Mesothelial cell of epicardium (in vitro differentiated cells): ENCODE measurements around the gene INPP5J. TPM values are rescaled to one million over a fixed set of nuclear protein-coding genes. Genes with fewer than 3 reads are reported as not detected.

Source experiments
- DNase-seq, 2 experiments: peaks; one replicate each; pipeline ENCODE4 v3.0.0; 2021; ENCODE audit warnings: low spot score in 2 of 2; ENCODE audit not compliant: unreplicated experiment in 2 of 2
- H3K27ac Mint-ChIP-seq: 2 replicates; pipeline ENCODE4 v1.8.0; 2021; ENCODE audit warnings: mixed read lengths
- H3K27me3 Mint-ChIP-seq: 2 replicates; pipeline ENCODE4 v1.8.0; 2021; ENCODE audit warnings: low read depth, mixed read lengths
- H3K36me3 Mint-ChIP-seq: 2 replicates; pipeline ENCODE4 v1.8.0; 2021; ENCODE audit warnings: mixed read lengths
- H3K4me1 Mint-ChIP-seq: 2 replicates; pipeline ENCODE4 v1.8.0; 2021; ENCODE audit warnings: mixed read lengths
- H3K4me3 Mint-ChIP-seq: 2 replicates; pipeline ENCODE4 v1.8.0; 2021; ENCODE audit warnings: mild to moderate bottlenecking, moderate library complexity, mixed read lengths
- H3K9me3 Mint-ChIP-seq: 2 replicates; pipeline ENCODE4 v1.8.0; 2021; ENCODE audit warnings: mixed read lengths
- total RNA-seq: library from RNA; stranded (reverse); gene quantifications from 3 replicates; pipeline ENCODE4 v1.2.1, GENCODE V29; 2021
- TF ChIP-seq, protein P1 (sequence below): fragments of 200-600 bp; sonication (generic); IDR thresholded peaks from one replicate; pipeline ENCODE4 v1.5.0; 2021; ENCODE audit warnings: antibody characterized with exemption; ENCODE audit not compliant: unreplicated experiment

INPP5J gene
- total RNA-seq, 1 donor from 2014 or later = 8.6 TPM

DNA sequence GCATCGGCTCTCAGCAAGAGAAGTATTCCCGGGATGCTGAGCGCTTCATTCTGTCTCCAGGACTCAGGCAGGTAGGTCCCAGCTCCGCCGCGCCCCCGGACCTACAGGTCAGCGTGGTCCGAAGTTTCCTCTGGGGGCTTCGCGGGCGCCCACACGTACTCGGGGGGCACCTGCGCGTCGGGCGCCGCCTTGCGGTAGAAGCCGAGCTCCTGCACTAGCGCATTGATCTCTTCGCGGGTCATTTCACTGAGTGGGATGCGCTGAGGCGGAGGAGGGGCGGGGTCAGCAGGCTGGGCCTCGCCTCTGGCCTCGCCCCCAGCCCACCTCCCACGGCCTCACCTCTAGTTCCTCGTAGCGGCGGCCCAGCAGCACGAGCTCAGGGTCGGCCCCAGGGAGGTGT is 17.9 kb upstream of the INPP5J start:
- Mint-ChIP-seq H3K4me3 (no peak overlapping the region), H3K27me3 (peaks cover 2% of the 10 kb centered on the region), H3K9me3 (no peaks in the 10 kb centered on the region), H3K4me1 (peaks cover 6% of the 10 kb centered on the region), H3K36me3 (peaks cover 5% of the 10 kb centered on the region), H3K27ac (no peak overlapping the region)
- TF ChIP-seq, protein P1, sequence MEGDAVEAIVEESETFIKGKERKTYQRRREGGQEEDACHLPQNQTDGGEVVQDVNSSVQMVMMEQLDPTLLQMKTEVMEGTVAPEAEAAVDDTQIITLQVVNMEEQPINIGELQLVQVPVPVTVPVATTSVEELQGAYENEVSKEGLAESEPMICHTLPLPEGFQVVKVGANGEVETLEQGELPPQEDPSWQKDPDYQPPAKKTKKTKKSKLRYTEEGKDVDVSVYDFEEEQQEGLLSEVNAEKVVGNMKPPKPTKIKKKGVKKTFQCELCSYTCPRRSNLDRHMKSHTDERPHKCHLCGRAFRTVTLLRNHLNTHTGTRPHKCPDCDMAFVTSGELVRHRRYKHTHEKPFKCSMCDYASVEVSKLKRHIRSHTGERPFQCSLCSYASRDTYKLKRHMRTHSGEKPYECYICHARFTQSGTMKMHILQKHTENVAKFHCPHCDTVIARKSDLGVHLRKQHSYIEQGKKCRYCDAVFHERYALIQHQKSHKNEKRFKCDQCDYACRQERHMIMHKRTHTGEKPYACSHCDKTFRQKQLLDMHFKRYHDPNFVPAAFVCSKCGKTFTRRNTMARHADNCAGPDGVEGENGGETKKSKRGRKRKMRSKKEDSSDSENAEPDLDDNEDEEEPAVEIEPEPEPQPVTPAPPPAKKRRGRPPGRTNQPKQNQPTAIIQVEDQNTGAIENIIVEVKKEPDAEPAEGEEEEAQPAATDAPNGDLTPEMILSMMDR = peak; percentile 31
- no peak for DNase-seq

DNA sequence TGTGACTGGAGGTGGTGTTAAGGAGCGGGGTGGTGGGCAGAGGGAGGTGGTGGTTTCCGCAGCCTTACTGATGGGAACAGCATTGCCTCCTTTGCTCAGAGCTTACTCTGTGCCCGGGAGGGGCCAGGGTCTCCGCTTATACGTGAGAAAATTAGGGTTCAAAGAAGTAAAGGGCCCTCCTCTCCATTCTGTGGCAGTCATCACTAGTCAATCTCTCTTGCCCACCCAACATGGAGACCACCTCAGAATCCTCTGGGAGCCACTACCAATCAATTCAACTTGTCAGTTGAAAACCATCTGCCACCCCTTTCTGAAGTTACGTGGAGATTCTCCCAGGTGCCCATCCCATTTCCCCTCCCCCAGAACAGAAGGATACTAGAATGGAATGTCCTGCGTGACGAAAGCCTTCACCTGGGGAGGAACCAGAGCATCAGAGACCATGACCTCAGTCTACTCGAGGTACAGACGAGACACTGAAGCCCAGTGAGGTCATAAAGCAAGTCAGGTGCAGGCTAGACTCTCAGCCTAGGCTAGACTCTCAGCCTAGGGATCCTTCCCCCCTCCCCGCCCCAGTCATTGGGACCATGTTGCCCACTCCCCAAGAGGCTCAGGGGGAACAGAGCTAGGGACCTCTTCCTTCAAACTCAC is 17.4 kb upstream of the INPP5J start:
- no peaks in the 10 kb centered on the region for H3K9me3 Mint-ChIP-seq
- peak overlapping the region; percentile 71 for H3K4me3 Mint-ChIP-seq
- H3K27ac Mint-ChIP-seq = no peak overlapping the region
- peaks cover 5% of the 10 kb centered on the region for H3K36me3 Mint-ChIP-seq
- TF ChIP-seq, protein P1 = peak; percentile 0
- DNase-seq = no peak
- H3K4me1 Mint-ChIP-seq = peaks cover 6% of the 10 kb centered on the region
- peaks cover 2% of the 10 kb centered on the region for H3K27me3 Mint-ChIP-seq

DNA sequence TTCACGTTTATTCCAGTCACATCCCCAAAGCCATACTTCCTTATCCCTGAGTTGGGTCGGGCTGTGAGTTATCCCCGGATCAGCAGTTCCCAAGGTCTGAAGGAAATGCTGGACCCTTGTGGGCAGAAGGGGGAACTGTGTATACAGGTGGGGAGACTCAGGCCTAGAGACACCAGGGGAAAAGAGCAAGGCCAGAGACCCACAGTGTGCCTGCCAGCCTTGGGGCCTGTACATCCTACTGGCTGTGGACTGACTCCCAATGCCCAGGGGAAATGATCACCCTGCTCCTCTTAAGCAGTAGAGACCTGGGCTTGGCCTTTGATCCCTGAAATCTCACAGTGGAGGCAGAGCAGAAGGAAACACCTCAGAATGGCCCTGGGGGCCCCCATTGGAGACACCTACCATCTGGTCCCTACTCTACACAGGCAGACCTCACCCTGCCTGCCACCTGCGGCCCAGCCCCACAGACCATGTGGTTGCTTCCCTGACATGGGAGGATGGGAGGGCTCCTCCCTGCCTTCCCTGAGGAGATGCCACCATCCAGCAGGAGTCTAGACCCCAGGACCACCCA is 16.7 kb upstream of the INPP5J start:
- Mint-ChIP-seq H3K36me3 (peaks cover 5% of the 10 kb centered on the region), H3K9me3 (no peaks in the 10 kb centered on the region), H3K4me3 (peak overlapping the region; percentile 71), H3K27ac (no peak overlapping the region), H3K27me3 (peaks cover 2% of the 10 kb centered on the region), H3K4me1 (peaks cover 6% of the 10 kb centered on the region)
- TF ChIP-seq, protein P1 = no peak
- DNase-seq = no peak

DNA sequence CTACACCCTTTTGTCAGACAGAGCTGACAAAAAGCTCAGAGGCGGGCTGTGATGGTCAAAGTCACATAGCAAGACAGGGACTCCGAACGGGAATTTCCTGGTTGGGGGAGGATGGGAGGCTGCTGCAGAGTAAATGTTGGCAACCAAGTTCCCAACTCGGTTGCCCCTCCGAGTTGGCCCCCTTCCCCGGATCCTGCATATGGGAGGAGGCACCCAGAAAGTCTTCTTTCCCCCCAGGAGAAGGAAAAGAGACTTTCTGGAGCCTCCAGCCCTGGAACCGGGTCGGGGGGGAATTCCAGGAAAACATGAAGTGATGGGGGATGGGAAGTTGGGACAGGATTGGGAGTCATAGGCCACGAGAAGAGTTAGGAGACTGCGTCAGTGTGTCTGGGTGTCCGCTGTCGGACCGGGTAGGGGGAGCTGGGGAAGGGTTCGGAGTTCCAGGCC is 16.0 kb upstream of the INPP5J start:
- H3K27me3 Mint-ChIP-seq = peaks cover 2% of the 10 kb centered on the region
- H3K4me3 Mint-ChIP-seq = peak overlapping the region; percentile 71
- H3K4me1 Mint-ChIP-seq = peaks cover 6% of the 10 kb centered on the region
- H3K36me3 Mint-ChIP-seq = peaks cover 4% of the 10 kb centered on the region
- no peak for DNase-seq
- peak overlapping the region; percentile 56 for H3K27ac Mint-ChIP-seq
- TF ChIP-seq, protein P1 = no peak
- no peaks in the 10 kb centered on the region for H3K9me3 Mint-ChIP-seq

DNA sequence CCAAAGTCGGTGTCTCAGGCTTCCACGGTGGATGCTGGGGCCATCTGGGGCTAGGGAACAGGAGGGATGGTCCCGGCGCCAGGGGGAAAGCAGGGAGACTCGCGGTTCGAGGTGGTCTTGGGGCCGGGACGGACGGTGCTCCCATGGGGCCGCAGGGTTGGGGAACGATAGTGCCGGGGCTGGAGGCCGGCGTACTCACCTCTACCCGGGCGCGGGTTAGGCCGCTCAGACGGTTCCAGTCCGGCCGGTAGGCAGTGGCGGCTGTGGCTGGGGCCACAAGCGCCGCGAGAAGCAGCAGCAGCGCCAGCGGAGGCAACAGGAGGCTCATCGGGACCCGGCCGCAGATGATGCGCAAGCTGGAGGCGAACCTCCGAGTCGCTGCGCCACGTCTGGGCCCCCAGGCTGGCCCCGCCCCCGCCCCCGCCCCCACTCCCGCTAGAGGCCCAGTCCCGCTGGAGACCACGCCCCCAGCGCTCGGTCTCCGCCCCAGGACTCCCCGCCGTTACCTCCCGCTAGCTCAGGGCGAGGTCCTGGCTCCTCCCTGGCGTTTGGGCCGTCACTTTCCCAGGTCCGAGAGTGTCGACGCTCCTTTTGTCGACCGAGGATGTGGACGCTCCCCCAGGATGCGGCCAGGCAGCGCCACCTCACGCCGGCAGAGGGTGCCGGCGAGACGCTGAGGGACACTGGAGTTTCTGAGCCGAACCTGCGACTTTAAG is 15.4 kb upstream of the INPP5J start, which contains the start of gene SELENOM:
TSS of gene SELENOM (minus strand) at position 391 of the 716 bp plus-strand sequence. CDS start at position 328, 63 bp downstream.
- H3K9me3 Mint-ChIP-seq = no peaks in the 10 kb centered on the region
- peaks cover 6% of the 10 kb centered on the region for H3K4me1 Mint-ChIP-seq
- H3K27me3 Mint-ChIP-seq = peaks cover 2% of the 10 kb centered on the region
- peak; percentile 87 to 90 for DNase-seq
- peak within 1 kb of the TSS; percentile 56 for H3K27ac Mint-ChIP-seq
- peaks cover 2% of the 10 kb centered on the region for H3K36me3 Mint-ChIP-seq
- H3K4me3 Mint-ChIP-seq = peak within 1 kb of the TSS; percentile 71
- TF ChIP-seq, protein P1 = peak; percentile 72
